NCI-H69 (cell line): ENCODE results near the gene ANKLE1.

Source experiments
- DNase-seq: peaks from one replicate; lab custom pipeline; 2025; lab: John Stamatoyannopoulos, UW

The ANKLE1 gene

DNA sequence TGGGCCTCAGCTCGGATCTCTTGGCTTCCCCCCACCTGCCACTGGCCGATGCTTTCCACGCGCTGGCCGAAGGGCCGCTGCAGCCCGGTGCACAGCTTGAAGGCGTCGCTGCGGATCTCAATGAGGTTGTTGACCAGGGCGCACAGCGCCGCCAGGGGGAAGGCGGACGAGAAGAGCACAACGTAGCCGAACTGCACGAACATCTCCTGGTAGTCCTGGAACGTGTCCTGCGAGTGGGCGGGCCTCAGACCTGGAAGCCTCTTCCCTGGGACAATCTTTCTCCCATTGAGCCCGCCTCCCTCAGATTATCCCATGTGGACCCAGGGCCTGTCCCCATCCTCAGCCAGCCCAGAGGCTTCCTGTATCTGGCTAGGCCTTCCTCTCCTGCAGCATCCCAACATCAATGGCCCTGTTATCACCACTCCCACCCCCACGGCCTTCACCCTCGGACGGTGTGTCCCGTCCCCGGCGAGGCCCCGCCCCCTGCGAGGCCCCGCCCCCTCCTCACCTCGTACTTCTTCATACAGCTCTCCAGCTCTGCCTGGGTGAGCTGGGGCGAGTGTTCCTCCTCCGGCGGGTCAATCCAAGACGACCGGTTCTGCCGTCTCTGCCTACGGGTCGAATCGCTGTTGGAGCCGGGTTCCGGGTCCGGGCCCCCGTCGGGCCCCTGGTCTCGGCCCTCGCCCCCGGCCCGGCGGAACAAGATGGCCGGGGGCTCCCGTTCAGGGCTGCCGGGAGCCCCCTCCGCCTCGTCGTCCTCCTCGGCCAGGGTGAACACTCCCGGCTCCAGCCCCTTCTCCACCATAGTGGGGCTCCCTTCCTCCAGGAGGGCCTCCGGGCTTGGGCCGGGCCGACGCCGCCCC lies 46.2 kb downstream of the ANKLE1 start:
- DNase-seq = peak; percentile 58

DNA sequence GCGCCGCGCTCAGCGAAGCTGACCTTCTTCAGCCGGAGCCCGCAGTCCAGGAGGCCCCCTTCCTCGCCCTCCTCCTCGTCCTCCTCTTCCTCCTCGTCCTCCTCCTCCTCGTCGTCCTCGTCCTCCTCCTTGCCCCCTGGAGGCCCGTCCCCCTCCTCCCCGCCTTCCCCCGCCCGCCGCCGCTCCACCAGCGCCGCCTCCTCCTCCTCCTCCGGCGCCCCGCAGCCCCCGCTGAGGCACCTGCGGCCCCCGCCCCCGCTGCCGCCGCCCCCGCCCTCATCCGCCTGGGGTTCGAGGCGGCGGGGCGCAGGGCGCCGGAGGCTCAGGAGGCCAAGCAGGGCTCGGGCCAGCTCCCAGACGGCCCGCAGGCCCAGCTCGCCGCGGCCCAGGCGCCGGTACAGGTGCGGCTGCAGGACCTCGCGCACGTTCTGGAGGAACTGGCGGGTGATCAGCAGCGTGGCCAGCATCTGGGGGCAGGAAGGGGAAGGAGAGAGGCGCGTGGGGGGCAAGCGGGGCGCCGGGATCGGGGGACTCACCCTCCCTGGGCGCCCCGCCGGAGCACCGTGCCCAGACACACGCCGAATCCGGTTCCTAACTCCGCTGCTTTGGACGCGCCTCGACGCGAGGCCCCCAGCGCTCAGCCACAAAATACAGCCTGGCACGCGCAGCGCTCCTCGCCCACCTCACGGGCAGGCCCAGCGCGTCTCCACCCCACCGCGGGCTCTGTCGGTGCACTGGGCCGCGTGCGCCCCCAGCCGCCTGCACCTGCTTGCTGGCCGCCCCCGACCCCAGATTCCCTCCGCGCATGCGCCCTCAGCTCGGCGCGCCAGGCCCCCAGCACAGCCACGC lies 47.0 kb downstream of the ANKLE1 start:
- DNase-seq = peak; percentile 77

DNA sequence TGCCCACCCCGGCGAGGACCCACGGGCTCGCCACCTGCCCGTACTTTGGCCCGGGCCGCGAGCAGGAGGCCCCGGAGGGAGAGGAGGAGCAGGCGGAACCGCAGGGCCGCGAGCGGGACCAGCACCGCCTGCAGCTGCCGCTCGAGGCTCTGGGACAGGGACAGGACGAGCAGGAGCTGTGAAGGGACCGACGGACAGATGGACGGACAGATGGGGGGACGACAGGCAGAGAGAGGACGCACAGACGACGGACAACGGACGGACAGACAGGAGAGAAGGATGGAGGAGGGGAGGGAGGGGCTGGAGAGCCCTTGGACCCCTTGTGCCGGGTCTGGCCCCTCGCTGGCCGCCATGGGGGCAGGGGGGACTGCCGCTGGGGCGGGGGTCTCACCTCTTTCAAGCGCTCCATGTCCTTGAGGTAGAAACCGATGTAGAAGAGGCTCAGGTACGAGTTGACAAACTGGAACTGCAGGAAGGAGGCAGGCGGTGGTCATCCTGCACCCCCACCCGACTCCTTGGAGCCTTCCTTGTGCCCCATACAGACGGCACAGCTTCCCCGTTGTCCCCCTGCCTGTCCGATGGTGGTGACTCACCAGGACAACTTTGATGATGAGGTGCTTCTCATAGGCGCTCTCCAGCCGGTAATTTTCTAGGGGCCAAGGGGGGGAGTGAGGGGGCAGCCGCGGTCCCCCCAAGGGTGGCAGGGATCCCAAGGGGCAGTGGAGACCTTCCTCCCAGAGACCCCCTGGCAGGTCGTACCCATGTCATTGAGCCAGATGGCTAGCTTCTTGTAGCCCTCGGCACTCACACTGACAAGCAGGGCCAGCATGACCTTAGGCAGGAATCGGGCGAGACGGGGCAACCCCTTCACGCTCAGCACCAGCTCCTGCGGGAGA lies 47.9 kb downstream of the ANKLE1 start:
- no peak for DNase-seq

DNA sequence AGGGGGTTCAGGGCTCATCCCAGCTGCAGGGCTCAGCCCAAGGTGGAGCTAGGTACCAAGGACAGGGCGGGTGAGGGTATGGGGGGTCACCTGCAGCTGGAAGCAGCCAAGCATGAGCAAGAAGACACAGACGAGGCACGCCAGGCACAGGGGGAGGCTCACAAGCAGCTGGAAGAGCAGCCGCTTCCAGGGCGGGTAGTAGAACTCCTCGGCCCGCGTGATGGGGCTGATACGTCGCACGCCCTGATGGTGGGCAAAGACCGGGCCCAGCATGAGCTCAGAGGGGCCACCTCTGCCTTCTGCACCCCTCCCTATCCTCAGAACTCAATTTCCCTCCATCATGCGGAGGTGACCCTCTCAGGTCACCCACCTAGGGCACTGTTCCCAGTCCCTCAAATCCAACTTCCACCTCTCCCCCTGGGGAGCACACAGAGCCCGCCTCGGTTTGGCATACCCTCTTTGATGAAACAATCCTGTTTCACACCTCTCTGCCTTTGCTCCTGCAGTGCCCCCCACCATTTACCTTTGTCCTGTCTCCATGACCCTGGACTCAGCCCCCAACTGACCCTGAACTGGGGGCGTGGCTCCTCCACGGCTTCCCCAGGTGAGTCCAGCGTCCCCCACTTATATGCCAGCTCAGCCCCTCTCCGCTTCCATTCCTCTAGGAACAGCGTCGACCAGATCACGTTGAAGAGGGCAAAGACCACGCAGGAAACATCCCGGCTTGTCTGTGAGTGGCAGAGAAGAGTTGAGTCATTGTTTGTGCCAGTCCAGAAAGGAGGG lies 48.8 kb downstream of the ANKLE1 start:
- DNase-seq = no peak

DNA sequence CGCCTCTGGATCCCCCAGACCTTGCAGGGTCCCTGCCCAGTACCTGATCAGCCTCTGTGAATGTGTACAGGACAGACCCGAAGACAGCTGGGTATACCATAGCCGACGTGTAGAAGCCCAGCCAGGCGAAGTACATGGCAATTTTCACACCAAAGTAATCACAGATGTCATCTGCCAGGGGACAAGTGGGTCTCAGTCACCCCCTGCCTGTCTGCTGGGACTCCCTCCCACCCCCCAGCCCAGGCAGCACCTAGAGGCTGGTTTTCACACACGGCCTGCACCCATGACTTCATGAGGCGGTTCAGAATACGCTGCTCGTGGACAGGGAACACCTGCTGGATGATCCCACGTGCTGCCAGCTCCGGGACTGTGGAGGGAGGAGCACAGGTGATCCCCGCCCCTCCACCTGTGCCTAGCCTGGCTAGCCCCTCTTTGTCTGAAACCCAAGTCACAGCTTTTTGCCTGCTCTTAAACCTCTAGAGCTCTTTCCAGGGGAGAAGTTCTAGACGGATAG lies 49.4 kb downstream of the ANKLE1 start:
- peak; percentile 75 for DNase-seq

DNA sequence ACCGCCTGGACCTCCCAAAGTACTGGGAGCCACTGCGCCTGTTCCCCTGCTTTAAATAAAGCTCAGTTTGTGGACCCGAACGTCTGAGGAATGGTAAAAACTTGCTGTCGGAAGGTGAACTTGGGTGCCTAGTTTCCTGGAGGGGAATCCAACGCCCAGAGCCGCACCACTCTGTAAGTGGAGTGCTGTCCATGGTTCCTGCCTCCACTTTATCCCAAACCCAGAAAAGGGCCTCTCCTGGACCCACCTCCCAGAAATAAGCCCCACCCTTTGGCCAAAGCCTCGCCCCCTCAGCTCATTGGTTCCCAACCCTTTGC lies 50.6 kb downstream of the ANKLE1 start:
- no peak for DNase-seq

DNA sequence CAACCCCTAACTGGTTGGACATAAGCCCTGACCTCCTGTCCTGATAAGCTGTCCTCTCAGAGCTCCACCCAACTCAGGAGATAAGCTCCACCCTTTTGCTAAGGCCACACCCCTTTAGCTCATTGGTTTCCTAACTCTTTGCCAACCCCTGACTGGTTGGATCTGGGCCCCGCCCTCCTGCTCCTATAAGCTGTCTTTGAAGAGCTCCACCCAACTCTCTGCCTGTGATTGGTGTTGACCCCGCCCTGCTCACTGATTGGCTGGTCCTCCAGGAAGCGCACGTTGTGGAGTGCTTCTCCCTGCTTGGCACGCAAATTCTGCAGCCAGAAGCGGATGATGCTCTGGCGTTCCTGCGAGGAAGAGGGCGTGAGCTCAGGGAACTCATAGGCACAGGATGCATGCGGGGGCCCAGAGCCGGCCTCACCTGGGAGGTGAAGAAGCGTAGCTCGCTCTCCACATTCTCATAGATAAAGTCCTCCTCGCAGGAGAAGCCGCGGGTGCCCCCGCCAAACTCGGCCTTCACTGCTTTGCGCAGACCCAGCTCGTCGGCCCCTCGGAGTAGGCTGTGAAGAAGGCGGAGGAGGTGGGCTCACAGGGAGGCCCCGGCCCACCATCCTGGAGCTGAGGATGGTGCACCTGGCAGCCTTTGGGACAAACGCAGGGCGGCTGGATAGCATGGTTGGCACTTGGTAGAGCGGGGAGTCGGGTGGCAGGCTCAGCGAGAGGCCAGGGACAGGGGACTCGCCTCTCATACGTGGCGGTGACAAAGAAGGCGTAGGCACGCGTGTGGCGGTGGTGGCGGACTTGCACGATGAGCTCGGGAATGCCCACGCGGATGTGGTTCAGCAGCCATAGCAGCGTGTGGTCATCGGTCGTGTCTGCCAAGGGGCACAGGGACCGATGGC lies 51.2 kb downstream of the ANKLE1 start:
- DNase-seq = peak; percentile 77

DNA sequence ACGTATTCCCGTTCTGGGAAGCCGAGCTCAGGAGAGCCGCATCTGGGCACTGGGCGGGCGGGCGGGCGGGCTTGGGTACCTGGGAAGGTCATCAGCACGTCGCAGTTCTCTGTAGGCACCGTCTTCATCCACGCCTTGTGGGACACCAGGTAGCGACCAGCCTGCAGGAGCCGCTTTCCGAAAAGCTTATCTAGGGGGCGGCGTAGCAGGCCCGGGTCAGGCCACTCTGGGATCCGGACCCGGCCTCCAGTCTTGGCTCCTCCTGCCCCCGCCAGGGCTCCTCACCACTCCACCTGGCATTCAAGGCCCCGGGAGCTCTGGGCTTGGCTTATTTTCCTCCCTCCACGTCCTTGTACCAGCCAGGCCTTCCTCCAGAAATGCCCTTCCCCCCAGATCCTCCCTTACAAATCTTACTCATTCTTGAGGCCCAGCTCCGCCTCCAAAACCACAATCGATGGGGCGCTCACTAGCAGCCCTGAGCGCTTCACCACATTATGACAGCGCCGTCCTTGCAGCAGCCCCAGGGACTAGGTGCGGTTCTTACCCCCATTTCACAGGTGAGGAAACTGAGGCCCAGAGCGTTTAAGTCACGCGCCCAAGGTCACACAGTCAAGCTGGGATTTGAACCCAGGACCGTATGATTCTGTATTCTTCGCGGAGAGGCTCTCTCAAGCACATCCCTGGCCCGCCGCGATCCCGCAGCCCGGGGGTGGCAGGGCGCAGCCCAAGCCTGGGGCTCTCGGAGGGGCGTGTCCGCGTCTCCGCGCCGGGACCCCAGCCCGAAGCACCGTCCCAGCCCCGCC lies 52.1 kb downstream of the ANKLE1 start:
- no peak for DNase-seq

DNA sequence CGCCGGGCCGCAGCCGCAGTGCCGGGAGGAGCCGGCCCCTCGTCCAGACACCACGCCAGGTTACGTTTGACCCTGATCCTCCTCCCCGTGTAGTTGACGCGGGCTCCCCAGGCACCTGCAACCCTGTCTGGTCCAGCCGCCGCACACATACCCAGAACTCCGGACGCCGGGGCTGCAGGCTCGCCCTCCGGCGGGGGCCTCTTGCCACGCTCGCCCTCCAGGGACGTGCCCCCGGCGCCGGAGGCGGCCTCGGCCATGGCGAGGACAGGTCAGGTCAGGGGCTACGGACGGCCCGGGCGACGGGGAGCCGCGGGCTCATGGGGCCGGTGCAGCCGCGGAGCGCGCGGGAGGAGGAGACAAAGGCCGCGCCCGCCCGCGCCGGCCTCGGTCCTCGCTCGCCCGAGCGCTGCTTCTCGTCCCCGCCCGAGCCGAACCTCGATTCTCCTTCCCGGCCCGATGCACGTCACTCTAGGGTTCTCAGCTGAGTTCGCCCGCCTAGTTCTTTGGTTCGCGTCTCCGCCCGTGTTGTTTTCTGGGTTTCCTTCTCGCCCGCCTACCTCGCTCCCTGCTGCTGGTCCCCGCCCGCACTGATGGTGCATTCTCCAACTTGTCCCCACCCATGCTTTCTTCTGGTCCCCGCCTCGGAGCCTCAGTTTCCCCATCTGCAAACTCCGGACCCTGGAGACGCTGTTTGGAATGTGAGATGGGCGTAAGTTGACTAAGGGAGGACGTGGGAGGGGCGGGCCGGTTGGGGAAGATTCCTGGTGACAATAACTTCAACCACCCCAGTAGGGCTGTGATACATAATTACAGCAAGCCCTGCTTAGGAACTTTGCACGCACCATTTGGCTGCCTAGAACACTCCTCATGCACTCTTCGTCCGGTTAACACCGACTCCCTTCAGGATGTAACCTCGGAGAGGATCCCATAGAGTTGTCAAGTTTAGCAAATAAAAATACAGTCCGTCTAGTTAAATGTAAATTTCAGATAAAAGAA lies 53.0 kb downstream of the ANKLE1 start, which contains the start of gene ANO8:
ANO8 (minus strand) TSS at position 442 of the 996 bp plus-strand sequence; CDS start at position 257, 185 bp downstream.
- peak; percentile 99 for DNase-seq

DNA sequence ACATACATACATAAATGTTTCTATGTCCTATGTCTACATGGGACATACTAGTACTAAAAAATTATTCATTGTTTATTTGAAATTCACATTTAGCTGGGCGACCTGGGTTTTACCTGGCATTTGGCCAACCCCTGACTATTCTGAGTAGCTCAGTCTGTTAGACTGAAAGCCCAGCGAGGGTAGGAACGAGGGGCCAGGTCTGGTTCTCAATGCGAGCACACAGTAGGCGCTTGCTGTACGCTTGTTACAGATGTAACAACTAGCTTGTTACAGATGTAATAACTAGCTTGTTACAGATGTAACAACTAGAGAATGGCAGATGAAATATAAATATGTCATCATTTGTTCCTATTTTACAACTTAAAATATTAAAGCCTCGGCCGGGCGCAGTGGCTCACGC lies 53.9 kb downstream of the ANKLE1 start:
- DNase-seq = peak; percentile 47
